ENCODE results near the gene DNAJC27. TPM values are rescaled to one million over a fixed set of nuclear protein-coding genes. Genes with fewer than 3 reads are reported as not detected.

DNAJC27 gene
- total RNA-seq, 4 donors from 2014 or later, result 2.1 to 4.6 (median 4.2) TPM

- Histone ChIP-seq H3K27ac (no peak overlapping the region), H3K27me3 (no peaks in the 10 kb centered on the region), H3K9me3 (peaks cover 4 to 18% (median 15%) of the 10 kb centered on the region in 3 donors), H3K4me3 (no peak overlapping the region), H3K36me3 (peaks cover 0 to 44% (median 4%) of the 10 kb centered on the region in 3 donors), H3K4me1 (peaks cover 0 to 3% (median 0%) of the 10 kb centered on the region in 3 donors)
- intact Hi-C loops (cut with DNase I), result no loop called here
- no peak for DNase-seq
- 75 to 95% methylated on average over 6 to 7 of the region's 7 CpGs for WGBS, 2 donors
- TF ChIP-seq CTCF (IDR thresholded peaks at IDR 0.05), result no peak
- TF ChIP-seq POLR2A (IDR thresholded peaks at IDR 0.05), result no peak
These were observed 72.3 kb downstream of the DNAJC27 start for GRCh38 chr2:24899361-24899910.

- DNase-seq, result no peak
- Histone ChIP-seq H3K27ac (no peak overlapping the region), H3K36me3 (peaks cover 0 to 43% (median 4%) of the 10 kb centered on the region in 3 donors), H3K4me1 (peaks cover 0 to 2% (median 0%) of the 10 kb centered on the region in 3 donors), H3K9me3 (peaks cover 4 to 23% (median 16%) of the 10 kb centered on the region in 3 donors), H3K4me3 (no peak overlapping the region), H3K27me3 (no peaks in the 10 kb centered on the region)
- TF ChIP-seq CTCF (IDR thresholded peaks at IDR 0.05) (no peak), POLR2A (IDR thresholded peaks at IDR 0.05) (no peak)
- intact Hi-C loops (cut with DNase I), result no loop called here
- WGBS, 2 donors, result 83 to 93% methylated on average over 14 to 20 of the region's 30 CpGs
These were observed 73.3 kb downstream of the DNAJC27 start for GRCh38 chr2:24898122-24899109.

- no peaks in the 10 kb centered on the region for H3K27me3 ChIP-seq
- H3K4me3 ChIP-seq, result no peak overlapping the region
- intact Hi-C loops (cut with DNase I), result no loop called here
- DNase-seq, result no peak
- no peaks in the 10 kb centered on the region for H3K4me1 ChIP-seq
- TF ChIP-seq CTCF (IDR thresholded peaks at IDR 0.05) (no peak), POLR2A (IDR thresholded peaks at IDR 0.05) (no peak)
- H3K36me3 ChIP-seq, result peaks cover 0 to 30% (median 4%) of the 10 kb centered on the region in 3 donors
- H3K9me3 ChIP-seq, result peaks cover 4 to 32% (median 16%) of the 10 kb centered on the region in 3 donors
- H3K27ac ChIP-seq, result no peak overlapping the region
- 63 to 90% methylated on average over 2 to 3 of the region's 3 CpGs for WGBS, 2 donors
These were observed 77.0 kb downstream of the DNAJC27 start for GRCh38 chr2:24894750-24895149.

GRCh38 chr2:24893934-24894333 lies 77.8 kb downstream of the DNAJC27 start:
- no peaks in the 10 kb centered on the region for H3K4me1 ChIP-seq
- H3K27me3 ChIP-seq, result no peaks in the 10 kb centered on the region
- peaks cover 4 to 32% (median 16%) of the 10 kb centered on the region in 3 donors for H3K9me3 ChIP-seq
- H3K4me3 ChIP-seq, result no peak overlapping the region
- intact Hi-C loops (cut with DNase I), result no loop called here
- WGBS, 2 donors, result 63% methylated on average over 3 of the region's 3 CpGs
- TF ChIP-seq CTCF (IDR thresholded peaks at IDR 0.05), result no peak
- no peak for TF ChIP-seq POLR2A (IDR thresholded peaks at IDR 0.05)
- peaks cover 0 to 22% (median 4%) of the 10 kb centered on the region in 3 donors for H3K36me3 ChIP-seq
- DNase-seq, result no peak
- H3K27ac ChIP-seq, result no peak overlapping the region

Small RNA genes lying within 50 kb of the gene (small RNA-seq; reads per million reads assigned to genes)
- gene AC013267.1, result 0 reads per million in 4 donors
- 0 reads per million in 4 donors for gene RF00016
- 0 reads per million in 4 donors for gene RF00019

Other genes with a start within 250 kb of the DNAJC27 start
- 10 to 100 TPM; 22.6 to 41.8 (median 25.8) TPM for gene PTRHD1, start 178.6 kb downstream of the DNAJC27 start, total RNA-seq
- 10 to 100 TPM in 1 of 4 donors, 1 to 10 TPM in 3; 3.5 to 12.2 (median 6.4) TPM for gene CENPO, start 178.5 kb downstream of the DNAJC27 start, total RNA-seq
- gene ADCY3, start 51.7 kb downstream of the DNAJC27 start, total RNA-seq, result 10 to 100 TPM; 14.8 to 48.3 (median 34.3) TPM
- 1 to 10 TPM in 1 of 4 donors, under 1 TPM in 3; under 0.01 to 1.4 (median 0.32) TPM for gene EFR3B, start 70.1 kb upstream of the DNAJC27 start, total RNA-seq
- gene POMC, start 196.6 kb upstream of the DNAJC27 start, total RNA-seq, result 1 to 10 TPM in 3 of 4 donors, not detected in 1; 3.1 to 6.1 (median 3.4) TPM

Measured in esophagus squamous epithelium (tissue), 5 donors.